ENCODE results near the gene GHDC.
"Not testable (repeated sequence)": the region's sequence is repeated elsewhere in the genome, so short reads cannot be mapped to it uniquely, and the experiment has no call there.

Gene GHDC

DNA sequence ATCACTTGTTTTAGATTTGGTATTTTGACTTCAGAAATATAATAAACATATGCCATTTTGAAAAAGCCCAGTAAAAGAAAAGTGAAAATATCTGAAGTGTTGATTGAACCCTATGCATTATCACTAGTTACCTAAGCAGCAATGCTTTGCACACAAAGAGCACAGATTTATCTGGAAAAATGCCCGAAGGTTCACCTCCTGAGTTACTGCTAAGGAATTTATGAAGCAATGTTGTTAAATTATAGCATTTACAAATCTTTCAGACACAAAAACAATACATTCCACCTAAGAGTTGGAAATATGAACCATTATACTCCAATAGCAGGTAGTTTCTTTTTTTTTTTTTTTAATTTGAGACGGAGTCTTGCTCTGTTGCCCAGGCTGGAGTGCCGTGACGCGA, 38.9 kb upstream of the GHDC start:
- TF ChIP-seq, protein P1, sequence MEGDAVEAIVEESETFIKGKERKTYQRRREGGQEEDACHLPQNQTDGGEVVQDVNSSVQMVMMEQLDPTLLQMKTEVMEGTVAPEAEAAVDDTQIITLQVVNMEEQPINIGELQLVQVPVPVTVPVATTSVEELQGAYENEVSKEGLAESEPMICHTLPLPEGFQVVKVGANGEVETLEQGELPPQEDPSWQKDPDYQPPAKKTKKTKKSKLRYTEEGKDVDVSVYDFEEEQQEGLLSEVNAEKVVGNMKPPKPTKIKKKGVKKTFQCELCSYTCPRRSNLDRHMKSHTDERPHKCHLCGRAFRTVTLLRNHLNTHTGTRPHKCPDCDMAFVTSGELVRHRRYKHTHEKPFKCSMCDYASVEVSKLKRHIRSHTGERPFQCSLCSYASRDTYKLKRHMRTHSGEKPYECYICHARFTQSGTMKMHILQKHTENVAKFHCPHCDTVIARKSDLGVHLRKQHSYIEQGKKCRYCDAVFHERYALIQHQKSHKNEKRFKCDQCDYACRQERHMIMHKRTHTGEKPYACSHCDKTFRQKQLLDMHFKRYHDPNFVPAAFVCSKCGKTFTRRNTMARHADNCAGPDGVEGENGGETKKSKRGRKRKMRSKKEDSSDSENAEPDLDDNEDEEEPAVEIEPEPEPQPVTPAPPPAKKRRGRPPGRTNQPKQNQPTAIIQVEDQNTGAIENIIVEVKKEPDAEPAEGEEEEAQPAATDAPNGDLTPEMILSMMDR (IDR thresholded peaks at IDR 0.05), result no peak
- no peak for TF ChIP-seq ZFX (IDR thresholded peaks at IDR 0.05; ENCODE audit: borderline replicate concordance)
- H3K27ac ChIP-seq, result no peak overlapping the region

DNA sequence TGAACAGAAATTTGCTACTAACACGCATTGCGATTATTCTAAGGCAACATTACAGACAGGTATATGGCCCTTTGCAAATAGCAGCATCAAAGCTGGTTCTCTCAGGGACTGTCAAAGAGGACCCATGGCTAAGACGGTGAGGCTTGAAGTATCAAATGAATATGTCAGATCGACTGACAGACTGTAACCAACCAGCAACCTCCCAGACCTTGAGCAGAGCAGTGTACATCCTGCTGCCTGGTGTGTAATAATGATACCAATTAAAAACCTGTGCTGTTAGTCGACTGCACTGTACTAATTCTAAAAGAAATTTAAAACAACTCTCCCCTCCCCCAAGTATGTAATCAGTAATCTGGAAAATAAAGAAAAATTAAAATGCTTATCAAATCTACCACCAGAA, 35.9 kb upstream of the GHDC start:
- no peak for TF ChIP-seq ZFX (IDR thresholded peaks at IDR 0.05; ENCODE audit: borderline replicate concordance)
- TF ChIP-seq, protein P1 (IDR thresholded peaks at IDR 0.05), result no peak

DNA sequence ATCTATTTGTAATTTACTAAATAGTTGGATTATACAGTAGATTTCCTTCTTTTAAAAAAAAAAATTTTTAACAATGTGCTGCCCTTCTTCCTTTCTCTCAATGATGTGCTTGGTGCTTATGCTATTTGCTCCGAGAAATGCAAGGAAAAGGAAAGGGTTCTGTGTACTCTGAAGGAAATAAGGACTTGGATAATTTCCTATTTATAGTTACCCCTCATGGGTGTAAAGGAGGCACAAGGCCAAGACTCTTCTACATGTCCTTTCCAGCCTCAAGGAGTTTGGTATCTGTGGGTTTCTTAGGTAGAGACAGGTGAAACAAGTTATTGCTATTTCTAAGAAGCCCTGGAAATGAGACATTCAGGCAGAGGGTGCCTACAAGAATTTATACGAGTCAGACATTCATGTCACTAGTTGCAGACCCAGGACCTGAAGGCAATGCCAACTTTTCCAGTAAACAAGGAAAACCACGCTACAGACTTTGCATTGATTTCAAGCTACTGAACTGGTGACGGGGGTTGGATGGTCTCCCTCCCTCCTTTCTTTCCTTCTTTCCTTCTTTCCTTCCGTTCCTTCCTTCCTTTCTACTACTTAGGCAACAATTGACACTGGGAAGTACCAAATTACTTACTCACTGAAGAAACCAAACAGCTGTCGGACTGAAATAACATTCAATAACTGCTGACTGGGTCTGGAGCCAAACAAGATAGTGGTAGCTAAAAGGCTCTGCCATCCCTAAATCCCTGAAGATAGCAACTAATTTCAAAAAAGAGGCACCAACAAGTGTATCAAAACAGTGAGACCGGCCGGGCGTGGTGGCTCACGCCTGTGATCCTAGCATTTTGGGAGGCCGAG, 33.8 kb upstream of the GHDC start:
- TF ChIP-seq, protein P1 (IDR thresholded peaks at IDR 0.05), result no peak
- TF ChIP-seq ZFX (IDR thresholded peaks at IDR 0.05; ENCODE audit: borderline replicate concordance), result no peak
- peak overlapping the region; percentile 9; the same call in 1 of the 2 replicates for H3K27ac ChIP-seq

More for the DNA sequence above, 35.9 kb upstream of the GHDC start:
- H3K27ac ChIP-seq, result no peak overlapping the region

DNA sequence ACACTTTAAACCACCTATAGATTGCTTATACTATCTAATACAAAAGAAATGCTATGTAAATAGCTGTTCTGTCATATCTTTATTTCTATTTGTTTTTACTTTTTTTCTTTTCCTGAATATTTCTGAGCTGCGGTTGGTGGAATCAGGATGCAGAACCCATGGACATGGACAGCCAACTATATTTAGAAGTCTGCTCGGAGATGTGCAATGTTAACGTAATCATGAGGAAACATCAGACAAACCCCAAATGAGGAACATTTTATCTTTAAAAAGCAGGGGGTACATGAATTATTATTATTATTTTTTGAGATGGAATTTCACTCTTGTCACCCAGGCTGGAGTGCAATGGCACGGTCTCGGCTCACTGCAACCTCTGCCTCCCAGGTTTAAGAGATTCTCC, 31.4 kb upstream of the GHDC start:
- H3K27ac ChIP-seq, result no peak overlapping the region
- TF ChIP-seq ZFX (IDR thresholded peaks at IDR 0.05; ENCODE audit: borderline replicate concordance), result no peak
- TF ChIP-seq, protein P1 (IDR thresholded peaks at IDR 0.05), result no peak

DNA sequence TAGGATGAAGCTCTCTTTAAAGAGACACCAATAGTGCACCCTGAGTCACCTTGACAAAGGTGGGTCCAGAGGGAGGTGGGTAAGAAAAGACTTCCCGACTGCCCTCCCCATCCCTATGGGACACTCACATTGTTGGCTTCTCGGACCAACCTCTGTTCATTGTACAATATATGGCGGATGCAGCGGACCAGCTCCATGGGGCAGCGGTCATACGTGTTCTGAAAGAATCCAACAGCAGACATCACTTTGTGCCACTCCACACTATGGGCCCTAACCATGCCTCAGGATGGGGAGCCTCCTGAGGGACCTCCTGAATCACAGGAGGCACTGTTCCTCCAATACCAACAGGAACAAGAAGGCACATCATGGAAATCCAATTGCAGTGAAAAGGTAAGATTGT, 30.4 kb upstream of the GHDC start:
- H3K27ac ChIP-seq, result no peak overlapping the region

DNA sequence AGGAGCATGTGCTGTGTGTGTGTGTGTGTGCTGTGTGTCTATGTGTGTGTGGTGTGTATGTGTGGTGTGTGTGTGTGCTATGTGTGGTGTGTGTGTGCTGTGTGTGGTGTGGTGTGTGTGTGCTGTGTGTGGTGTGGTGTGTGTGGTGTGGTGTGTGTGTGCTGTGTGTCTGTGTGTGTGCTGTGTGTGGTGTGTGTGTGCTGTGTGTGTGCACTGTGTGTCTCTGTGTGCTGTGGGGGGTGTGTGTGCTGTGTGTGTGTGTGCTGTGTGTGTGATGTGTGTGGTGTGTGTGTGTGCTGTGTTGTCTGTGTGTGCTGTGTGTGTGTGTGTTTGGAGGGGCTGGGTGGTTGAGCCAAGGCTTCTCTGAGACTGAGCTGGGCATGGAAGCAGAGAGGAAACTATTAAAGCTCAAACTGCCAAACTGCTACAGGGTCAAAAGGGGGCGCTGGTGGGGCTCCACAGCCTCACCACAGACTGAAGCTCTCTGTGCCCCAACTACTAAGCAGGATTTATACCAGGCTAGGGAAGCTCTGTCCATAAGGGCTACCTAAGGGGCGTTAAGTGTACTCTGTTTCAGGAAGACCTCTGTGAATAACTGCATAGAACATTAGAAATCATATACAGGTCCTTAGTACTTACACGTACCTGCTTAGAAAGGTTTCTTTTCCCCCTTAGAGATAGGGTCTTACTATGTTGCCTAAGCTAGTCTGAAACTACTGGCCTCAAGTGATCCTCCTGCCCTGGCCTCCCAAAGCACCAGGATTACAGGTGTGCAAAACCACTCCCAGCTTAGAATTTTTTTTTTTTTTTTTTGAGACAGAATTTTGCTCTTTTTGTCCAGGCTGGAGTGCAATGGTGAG, 27.8 kb upstream of the GHDC start:
- no peak overlapping the region for H3K27ac ChIP-seq
- TF ChIP-seq, protein P1 (IDR thresholded peaks at IDR 0.05), result peak; percentile 65
- no peak for TF ChIP-seq ZFX (IDR thresholded peaks at IDR 0.05; ENCODE audit: borderline replicate concordance)

More for the DNA sequence above, 30.4 kb upstream of the GHDC start:
- TF ChIP-seq, protein P1 (IDR thresholded peaks at IDR 0.05), result no peak
- no peak for TF ChIP-seq ZFX (IDR thresholded peaks at IDR 0.05; ENCODE audit: borderline replicate concordance)

DNA sequence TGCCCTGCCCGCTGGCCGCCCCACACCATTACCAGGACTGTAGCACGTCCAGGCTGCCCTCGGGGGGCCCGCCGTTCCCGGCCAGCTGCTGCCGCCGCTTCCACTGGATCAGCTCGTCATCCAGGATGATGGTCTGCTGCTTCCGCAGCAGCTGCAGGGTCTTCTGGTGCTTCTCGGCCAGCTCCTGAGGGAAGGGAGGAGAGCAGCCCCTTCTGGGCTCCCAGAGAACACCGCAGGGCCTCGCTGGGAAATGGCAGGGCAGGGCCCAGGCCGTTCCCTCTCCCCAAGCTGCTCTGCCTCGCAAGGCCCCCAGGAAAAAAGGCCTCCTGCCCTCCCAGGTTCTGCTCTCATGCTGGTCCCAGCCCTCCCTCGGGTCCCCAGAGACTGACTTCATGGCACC, 25.0 kb upstream of the GHDC start:
- not testable (repeated sequence) for H3K27ac ChIP-seq

Measured in 22Rv1 (cell line).